Adrenal gland (tissue), 12 donors: ENCODE results near the gene LRP1B. TPM values are rescaled to one million over a fixed set of nuclear protein-coding genes. Genes with fewer than 3 reads are reported as not detected.

ENCODE experiments used
- DNase-seq, 7 donors: peaks; one replicate each; pipeline ENCODE4 v3.0.0-alpha.2; 2019 to 2020
- H3K27ac ChIP-seq, 5 donors: fragments of 200-600 bp; sonication (generic) in 4 of 5; 1 replicate in 3 of 5; 2 replicates in 2 of 5; pipeline versions ENCODE4 v1.5.1 to v1.8.0; 2016 to 2020; ENCODE audit warnings: mild to moderate bottlenecking in 1 of 5
- H3K27me3 ChIP-seq: fragments of 200-600 bp; 2 replicates; pipeline ENCODE4 v1.8.0; 2021
- H3K36me3 ChIP-seq, 2 donors: fragments of 200-600 bp; replicated peaks in 1 of 2; 1 replicate in 1 of 2; 2 replicates in 1 of 2; pipeline versions ENCODE4 v1.5.1 to v1.8.0; 2018 to 2022
- H3K4me1 ChIP-seq, 2 donors: fragments of 200-600 bp; replicated peaks in 1 of 2; 1 replicate in 1 of 2; 2 replicates in 1 of 2; pipeline versions ENCODE4 v1.5.1 to v1.8.0; 2018 to 2021
- H3K4me3 ChIP-seq, 4 donors: fragments of 200-600 bp; sonication (generic) in 3 of 4; one replicate each; pipeline ENCODE4 v1.5.1; 2016 to 2018
- H3K9me3 ChIP-seq, 3 donors: fragments of 200-600 bp; sonication (generic) in 1 of 3; replicated peaks in 1 of 3; 1 replicate in 2 of 3; 2 replicates in 1 of 3; pipeline versions ENCODE4 v1.5.1 to v1.8.0; 2016 to 2021
- CTCF ChIP-seq, 6 experiments: fragments of 450-650 bp in 4 of 6; fragments of 200-600 bp in 2 of 6; sonication (generic) in 1 of 6; IDR thresholded peaks; 1 replicate in 5 of 6; 2 replicates in 1 of 6; pipeline versions ENCODE4 v1.5.1 to v1.8.0; 2016 to 2021; ENCODE audit warnings: antibody characterized with exemption in 6 of 6, mild to moderate bottlenecking in 2 of 6, moderate library complexity in 1 of 6
- POLR2A ChIP-seq, 2 donors: fragments of 450-650 bp; IDR thresholded peaks; one replicate each; pipeline ENCODE4 v1.6.1; 2017; ENCODE audit warnings: antibody characterized with exemption in 2 of 2, mild to moderate bottlenecking in 2 of 2, moderate library complexity in 1 of 2
- WGBS, 4 donors: extraction: QIAGEN DNeasy Blood & Tissue Kit in 2 of 4; methylation state at CpG; one replicate each; pipeline versions ENCODE4 v1.1.5 to v1.1.7; 2013 to 2017; 5-methylcytosine and 5-hydroxymethylcytosine counted together
- intact Hi-C, 2 donors: fragments of 100-400 bp; cut with DNase I; formaldehyde crosslinking; loops; one replicate each; pipeline versions ENCODE4 v1.14.1 to v1.15.0; 2022 to 2023
- polyA plus RNA-seq, 3 donors: library from polyadenylated mRNA; stranded (reverse); fragments of 200-250 nt in 2 of 3; fragments of 350-450 nt in 1 of 3; fragmentation: Illumina TruSeq in 1 of 3; extraction: RNeasy Lipid Tissue Mini Kit (QIAGEN cat#74804) in 1 of 3; gene quantifications; one replicate each; pipeline ENCODE4 v1.2.3, GENCODE V29; 2013 to 2014
- total RNA-seq, 9 donors: library from RNA; depleted of rRNA in 4 of 9; stranded (reverse); fragments of >200 nt in 4 of 9; fragments of 120-200 nt in 1 of 9; fragmentation: NEBNext Ultra II Directional in 1 of 9; extraction: Animal tissue kit (Norgen Biotek cat#: 25700) in 1 of 9; gene quantifications; one replicate each; pipeline versions ENCODE4 v1.1.0 to v1.2.4, GENCODE V29; 2013 to 2023
- donor health status: healthy with polysubstance abuse.
- donor health status: Bipolar disorder and iron deficiency.
- donor health status: DM: yes; HTN: yes; CAD: no.
- donor health status: DM: no; HTN: no; CAD: no.
- donor health status: DM: no; HTN: no; CAD: no.
- donor health status: DM: yes; HTN: yes; CAD: no.

Gene LRP1B
- total and polyA plus RNA-seq, 12 donors, result 0.84 to 5.4 (median 2.1) TPM

- no peaks in the 10 kb centered on the region for H3K36me3 ChIP-seq
- 86 to 94% (median 90%) methylated on average over 2 of the region's 2 CpGs for WGBS, 4 donors
- intact Hi-C loops, result no loop called here
- no peak overlapping the region for H3K4me3 ChIP-seq
- TF ChIP-seq POLR2A (IDR thresholded peaks at IDR 0.05), result no peak
- no peak for TF ChIP-seq CTCF (IDR thresholded peaks at IDR 0.05)
- DNase-seq, result no peak
- no peak overlapping the region for H3K27ac ChIP-seq
- H3K4me1 ChIP-seq, result no peaks in the 10 kb centered on the region
- H3K9me3 ChIP-seq, result no peaks in the 10 kb centered on the region
- H3K27me3 ChIP-seq, result no peaks in the 10 kb centered on the region
Measured at GRCh38 chr2:141900826-141901225, 230.0 kb downstream of the LRP1B start.

GRCh38 chr2:141899740-141900139, 231.1 kb downstream of the LRP1B start:
- DNase-seq, result no peak
- no peaks in the 10 kb centered on the region for H3K27me3 ChIP-seq
- no peak for TF ChIP-seq CTCF (IDR thresholded peaks at IDR 0.05)
- no peak for TF ChIP-seq POLR2A (IDR thresholded peaks at IDR 0.05)
- intact Hi-C loops, result no loop called here
- 77 to 83% (median 82%) methylated on average over 4 of the region's 4 CpGs for whole genome bisulfite sequencing, 4 donors
- H3K4me3 ChIP-seq, result no peak overlapping the region
- H3K9me3 ChIP-seq, result no peaks in the 10 kb centered on the region
- H3K36me3 ChIP-seq, result no peaks in the 10 kb centered on the region
- H3K4me1 ChIP-seq, result no peaks in the 10 kb centered on the region
- H3K27ac ChIP-seq, result no peak overlapping the region

- H3K36me3 ChIP-seq, result no peaks in the 10 kb centered on the region
- no peak overlapping the region for H3K27ac ChIP-seq
- TF ChIP-seq POLR2A (IDR thresholded peaks at IDR 0.05), result no peak
- TF ChIP-seq CTCF (IDR thresholded peaks at IDR 0.05), result no peak
- intact Hi-C loops, result no loop called here
- H3K4me3 ChIP-seq, result no peak overlapping the region
- DNase-seq, result no peak
- WGBS, 4 donors, result 78 to 87% (median 84%) methylated on average over 1 of the region's 1 CpG
- H3K9me3 ChIP-seq, result no peaks in the 10 kb centered on the region
- H3K27me3 ChIP-seq, result no peaks in the 10 kb centered on the region
- H3K4me1 ChIP-seq, result no peaks in the 10 kb centered on the region
Measured at GRCh38 chr2:141889788-141890187, 241.0 kb downstream of the LRP1B start.

GRCh38 chr2:141888987-141889555, 241.7 kb downstream of the LRP1B start:
- no peak for DNase-seq
- H3K27me3 ChIP-seq, result no peaks in the 10 kb centered on the region
- no peak overlapping the region for H3K4me3 ChIP-seq
- no peak for TF ChIP-seq POLR2A (IDR thresholded peaks at IDR 0.05)
- 66 to 89% (median 84%) methylated on average over 1 of the region's 1 CpG for whole genome bisulfite sequencing, 4 donors
- H3K4me1 ChIP-seq, result no peaks in the 10 kb centered on the region
- no peak overlapping the region for H3K27ac ChIP-seq
- no peaks in the 10 kb centered on the region for H3K9me3 ChIP-seq
- intact Hi-C loops, result no loop called here
- no peaks in the 10 kb centered on the region for H3K36me3 ChIP-seq

GRCh38 chr2:141887363-141887762, 243.5 kb downstream of the LRP1B start:
- intact Hi-C loops, result no loop called here
- Histone ChIP-seq H3K27ac (no peak overlapping the region), H3K4me1 (no peaks in the 10 kb centered on the region), H3K9me3 (no peaks in the 10 kb centered on the region), H3K36me3 (no peaks in the 10 kb centered on the region), H3K4me3 (no peak overlapping the region), H3K27me3 (no peaks in the 10 kb centered on the region)
- DNase-seq, result no peak
- no peak for TF ChIP-seq POLR2A (IDR thresholded peaks at IDR 0.05)
- TF ChIP-seq CTCF (IDR thresholded peaks at IDR 0.05), result no peak
- 80 to 97% (median 88%) methylated on average over 3 of the region's 3 CpGs for WGBS, 4 donors
